HEK293 (cell line): ENCODE data around the gene ZNF444.

Experiments used
- PRDM1 ChIP-seq: fragments of 450-650 bp; formaldehyde crosslinking; IDR thresholded peaks from 2 replicates; pipeline ENCODE4; 2016; ENCODE audit warnings: missing biosample characterization, missing genetic modification characterization
- SETDB1 ChIP-seq: IDR thresholded peaks from one replicate; pipeline ENCODE4 v1.6.1; 2017; ENCODE audit warnings: mild to moderate bottlenecking, low read length, moderate library complexity, mixed read lengths; ENCODE audit not compliant: insufficient read length
- TCF7L2 ChIP-seq: IDR thresholded peaks from 2 replicates; pipeline ENCODE4 v1.6.1; 2011; ENCODE audit warnings: low read depth, mild to moderate bottlenecking, inconsistent platforms, low read length, moderate library complexity, borderline replicate concordance
- ZNF23 ChIP-seq: fragments of 450-650 bp; formaldehyde crosslinking; IDR thresholded peaks from 2 replicates; pipeline ENCODE4 v1.5.1; 2016; ENCODE audit warnings: missing biosample characterization, missing genetic modification characterization, borderline replicate concordance
- ZNF335 ChIP-seq: fragments of 450-650 bp; formaldehyde crosslinking; conservative IDR thresholded peaks from 2 replicates; pipeline ENCODE4 v1.5.1; 2016; ENCODE audit warnings: missing biosample characterization, missing genetic modification characterization
- ZNF404 ChIP-seq: fragments of 450-650 bp; formaldehyde crosslinking; IDR thresholded peaks from 2 replicates; pipeline ENCODE4 v1.5.1; 2017; ENCODE audit warnings: missing biosample characterization, missing genetic modification characterization
- ZNF548 ChIP-seq: fragments of 450-650 bp; formaldehyde crosslinking; IDR thresholded peaks from 2 replicates; pipeline ENCODE4 v1.5.1; 2016; ENCODE audit warnings: missing biosample characterization, missing genetic modification characterization
- ZNF623 ChIP-seq: fragments of 450-650 bp; formaldehyde crosslinking; IDR thresholded peaks from 2 replicates; pipeline ENCODE4 v1.5.1; 2016; ENCODE audit warnings: missing biosample characterization, missing genetic modification characterization
- ZNF777 ChIP-seq: fragments of 450-650 bp; formaldehyde crosslinking; IDR thresholded peaks from 2 replicates; pipeline ENCODE4 v1.5.1; 2017; ENCODE audit warnings: missing biosample characterization, missing genetic modification characterization, borderline replicate concordance
- TF ChIP-seq, protein P1 (sequence below): fragments of 450-650 bp; formaldehyde crosslinking; IDR thresholded peaks from 2 replicates; pipeline ENCODE4 v1.5.1; 2016; ENCODE audit warnings: missing biosample characterization, missing genetic modification characterization
- TF ChIP-seq, protein P2 (sequence below): fragments of 450-650 bp; formaldehyde crosslinking; IDR thresholded peaks from 2 replicates; pipeline ENCODE4 v1.5.1; 2017; ENCODE audit warnings: missing biosample characterization, missing genetic modification characterization
- TF ChIP-seq, protein P3 (sequence below): fragments of 450-650 bp; formaldehyde crosslinking; IDR thresholded peaks from 2 replicates; pipeline ENCODE4 v1.5.1; 2016; ENCODE audit warnings: missing biosample characterization, missing genetic modification characterization, low read depth

DNA sequence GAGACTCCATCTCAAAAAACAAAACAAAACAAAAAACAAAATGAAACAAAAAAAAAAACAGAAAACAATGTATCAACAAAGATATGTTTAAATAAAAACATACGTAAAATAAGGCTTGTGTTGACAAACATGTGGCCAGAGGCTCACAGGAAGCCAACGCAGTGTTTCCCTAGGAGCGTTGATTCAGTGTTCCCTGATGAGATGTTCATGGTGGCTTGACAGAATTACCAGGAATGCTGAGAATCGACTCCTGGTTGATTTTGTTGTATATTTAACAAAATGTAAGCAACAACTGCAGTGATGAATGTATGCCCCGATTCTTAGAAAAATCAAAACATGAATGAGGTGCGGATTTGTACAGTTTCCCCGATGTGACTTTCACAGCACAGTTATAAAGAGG is 11.1 kb upstream of the ZNF444 start:
- TF ChIP-seq ZNF777 (tag by site-specific recombination) (no peak), ZNF548 (tag by site-specific recombination) (no peak), ZNF23 (tag by site-specific recombination) (no peak), TCF7L2 (no peak), PRDM1 (tag by site-specific recombination) (no peak), ZNF335 (tag by site-specific recombination) (no peak), ZNF623 (tag by site-specific recombination) (no peak), SETDB1 (no peak), ZNF404 (no peak)
- TF ChIP-seq, protein P1, sequence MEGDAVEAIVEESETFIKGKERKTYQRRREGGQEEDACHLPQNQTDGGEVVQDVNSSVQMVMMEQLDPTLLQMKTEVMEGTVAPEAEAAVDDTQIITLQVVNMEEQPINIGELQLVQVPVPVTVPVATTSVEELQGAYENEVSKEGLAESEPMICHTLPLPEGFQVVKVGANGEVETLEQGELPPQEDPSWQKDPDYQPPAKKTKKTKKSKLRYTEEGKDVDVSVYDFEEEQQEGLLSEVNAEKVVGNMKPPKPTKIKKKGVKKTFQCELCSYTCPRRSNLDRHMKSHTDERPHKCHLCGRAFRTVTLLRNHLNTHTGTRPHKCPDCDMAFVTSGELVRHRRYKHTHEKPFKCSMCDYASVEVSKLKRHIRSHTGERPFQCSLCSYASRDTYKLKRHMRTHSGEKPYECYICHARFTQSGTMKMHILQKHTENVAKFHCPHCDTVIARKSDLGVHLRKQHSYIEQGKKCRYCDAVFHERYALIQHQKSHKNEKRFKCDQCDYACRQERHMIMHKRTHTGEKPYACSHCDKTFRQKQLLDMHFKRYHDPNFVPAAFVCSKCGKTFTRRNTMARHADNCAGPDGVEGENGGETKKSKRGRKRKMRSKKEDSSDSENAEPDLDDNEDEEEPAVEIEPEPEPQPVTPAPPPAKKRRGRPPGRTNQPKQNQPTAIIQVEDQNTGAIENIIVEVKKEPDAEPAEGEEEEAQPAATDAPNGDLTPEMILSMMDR: no peak
- TF ChIP-seq, protein P2, sequence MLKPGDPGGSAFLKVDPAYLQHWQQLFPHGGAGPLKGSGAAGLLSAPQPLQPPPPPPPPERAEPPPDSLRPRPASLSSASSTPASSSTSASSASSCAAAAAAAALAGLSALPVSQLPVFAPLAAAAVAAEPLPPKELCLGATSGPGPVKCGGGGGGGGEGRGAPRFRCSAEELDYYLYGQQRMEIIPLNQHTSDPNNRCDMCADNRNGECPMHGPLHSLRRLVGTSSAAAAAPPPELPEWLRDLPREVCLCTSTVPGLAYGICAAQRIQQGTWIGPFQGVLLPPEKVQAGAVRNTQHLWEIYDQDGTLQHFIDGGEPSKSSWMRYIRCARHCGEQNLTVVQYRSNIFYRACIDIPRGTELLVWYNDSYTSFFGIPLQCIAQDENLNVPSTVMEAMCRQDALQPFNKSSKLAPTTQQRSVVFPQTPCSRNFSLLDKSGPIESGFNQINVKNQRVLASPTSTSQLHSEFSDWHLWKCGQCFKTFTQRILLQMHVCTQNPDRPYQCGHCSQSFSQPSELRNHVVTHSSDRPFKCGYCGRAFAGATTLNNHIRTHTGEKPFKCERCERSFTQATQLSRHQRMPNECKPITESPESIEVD (tag by site-specific recombination): no peak
- TF ChIP-seq, protein P3, sequence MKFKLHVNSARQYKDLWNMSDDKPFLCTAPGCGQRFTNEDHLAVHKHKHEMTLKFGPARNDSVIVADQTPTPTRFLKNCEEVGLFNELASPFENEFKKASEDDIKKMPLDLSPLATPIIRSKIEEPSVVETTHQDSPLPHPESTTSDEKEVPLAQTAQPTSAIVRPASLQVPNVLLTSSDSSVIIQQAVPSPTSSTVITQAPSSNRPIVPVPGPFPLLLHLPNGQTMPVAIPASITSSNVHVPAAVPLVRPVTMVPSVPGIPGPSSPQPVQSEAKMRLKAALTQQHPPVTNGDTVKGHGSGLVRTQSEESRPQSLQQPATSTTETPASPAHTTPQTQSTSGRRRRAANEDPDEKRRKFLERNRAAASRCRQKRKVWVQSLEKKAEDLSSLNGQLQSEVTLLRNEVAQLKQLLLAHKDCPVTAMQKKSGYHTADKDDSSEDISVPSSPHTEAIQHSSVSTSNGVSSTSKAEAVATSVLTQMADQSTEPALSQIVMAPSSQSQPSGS (tag by site-specific recombination): no peak
